Fibroblast of lung (primary cell): ENCODE results near the gene IL36B.

Experiments used
- EZH2 ChIP-seq: IDR thresholded peaks from 2 replicates; pipeline ENCODE4 v1.5.1; 2012; ENCODE audit warnings: low read length, control low read depth, mild to moderate bottlenecking; ENCODE audit errors: missing control alignments
- TF ChIP-seq, protein P1 (sequence below), 2 donors: IDR thresholded peaks in 1 of 2; conservative IDR thresholded peaks in 1 of 2; 1 replicate in 1 of 2; 2 replicates in 1 of 2; pipeline ENCODE4 v1.5.1; 2011 to 2012; ENCODE audit warnings: low read length in 2 of 2, control low read depth in 1 of 2, inconsistent platforms in 1 of 2, low read depth in 1 of 2, mild to moderate bottlenecking in 1 of 2

DNA sequence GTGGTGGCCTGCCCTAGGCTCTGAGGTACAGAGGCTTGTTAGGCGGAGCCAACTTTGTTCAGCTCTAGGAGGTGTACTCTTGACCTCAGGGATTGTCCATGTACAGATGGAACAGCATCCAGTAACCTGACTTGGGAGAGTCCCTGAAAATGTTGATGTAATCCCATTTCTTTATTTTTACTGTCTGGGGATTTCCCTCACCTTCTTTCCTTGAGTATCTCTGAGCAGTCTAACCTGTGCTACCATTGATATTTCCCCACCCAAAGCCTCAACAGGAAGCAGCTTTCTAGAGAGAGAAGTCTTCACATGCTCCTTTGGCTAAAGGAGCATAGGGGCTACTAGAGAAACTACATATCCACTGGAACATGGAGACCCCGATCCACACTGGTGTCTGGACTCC lies 37.0 kb downstream of the IL36B start:
- TF ChIP-seq, protein P1, sequence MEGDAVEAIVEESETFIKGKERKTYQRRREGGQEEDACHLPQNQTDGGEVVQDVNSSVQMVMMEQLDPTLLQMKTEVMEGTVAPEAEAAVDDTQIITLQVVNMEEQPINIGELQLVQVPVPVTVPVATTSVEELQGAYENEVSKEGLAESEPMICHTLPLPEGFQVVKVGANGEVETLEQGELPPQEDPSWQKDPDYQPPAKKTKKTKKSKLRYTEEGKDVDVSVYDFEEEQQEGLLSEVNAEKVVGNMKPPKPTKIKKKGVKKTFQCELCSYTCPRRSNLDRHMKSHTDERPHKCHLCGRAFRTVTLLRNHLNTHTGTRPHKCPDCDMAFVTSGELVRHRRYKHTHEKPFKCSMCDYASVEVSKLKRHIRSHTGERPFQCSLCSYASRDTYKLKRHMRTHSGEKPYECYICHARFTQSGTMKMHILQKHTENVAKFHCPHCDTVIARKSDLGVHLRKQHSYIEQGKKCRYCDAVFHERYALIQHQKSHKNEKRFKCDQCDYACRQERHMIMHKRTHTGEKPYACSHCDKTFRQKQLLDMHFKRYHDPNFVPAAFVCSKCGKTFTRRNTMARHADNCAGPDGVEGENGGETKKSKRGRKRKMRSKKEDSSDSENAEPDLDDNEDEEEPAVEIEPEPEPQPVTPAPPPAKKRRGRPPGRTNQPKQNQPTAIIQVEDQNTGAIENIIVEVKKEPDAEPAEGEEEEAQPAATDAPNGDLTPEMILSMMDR (conservative IDR thresholded peaks at IDR 0.05 in 1 of 2, IDR thresholded peaks at IDR 0.05 in 1 of 2; ENCODE audit: low read depth in 1 of 2, low read length in 2 of 2): no peak
- TF ChIP-seq EZH2: no peak
